K562 (cell line): Measurements from ENCODE around the gene ANKRD6. TPM values are rescaled to one million over a fixed set of nuclear protein-coding genes. Genes with fewer than 3 reads are reported as not detected.

Experiments
- CC2D1A ChIP-seq: fragments of 450-650 bp; IDR thresholded peaks from 2 replicates; pipeline ENCODE4 v1.6.1; 2017; ENCODE audit warnings: mild to moderate bottlenecking
- EWSR1 ChIP-seq: fragments of 450-650 bp; IDR thresholded peaks from 2 replicates; pipeline ENCODE4 v1.6.1; 2018; ENCODE audit warnings: borderline replicate concordance, mild to moderate bottlenecking, low read depth, moderate library complexity; ENCODE audit not compliant: partially characterized antibody
- MYBL2 ChIP-seq, 2 experiments: fragments of 450-650 bp in 1 of 2; sonication (generic) in 1 of 2; formaldehyde crosslinking in 1 of 2; IDR thresholded peaks; 2 replicates each; pipeline versions ENCODE4 v1.6.1 to v1.8.1; 2017 to 2022; ENCODE audit warnings: borderline replicate concordance in 1 of 2, inconsistent platforms in 1 of 2, low read depth in 1 of 2, mild to moderate bottlenecking in 1 of 2, missing genetic modification reagents in 1 of 2, moderate library complexity in 1 of 2
- POLR2H ChIP-seq: IDR thresholded peaks from 2 replicates; pipeline ENCODE4 v1.6.1; 2016; ENCODE audit warnings: missing genetic modification characterization, low read depth, mild to moderate bottlenecking, control low read depth, missing compliant biosample characterization, moderate library complexity
- ZNF197 ChIP-seq: fragments of 200-800 bp; sonication (Bioruptor generic); IDR thresholded peaks from 2 replicates; pipeline ENCODE4 v1.6.1; 2016; ENCODE audit warnings: low read depth, missing genetic modification characterization, missing compliant biosample characterization
- polyA plus RNA-seq, 8 experiments: library from polyadenylated mRNA; depleted of rRNA in 4 of 8; stranded (reverse) in 5 of 8; unstranded in 3 of 8; fragments of >200 nt; fragmentation: Nextera tagmentation in 2 of 8; fragmentation: Illumina TruSeq in 1 of 8; extraction: Ambion mirVana in 2 of 8; extraction: Trizol in 1 of 8; gene quantifications; 2 replicates each; pipeline versions ENCODE4 v1.2.1 to v1.2.3, GENCODE V29; 2011 to 2014; ENCODE audit warnings: inconsistent platforms in 1 of 8, missing spikeins in 1 of 8
- total RNA-seq, 7 experiments: library from RNA; depleted of rRNA in 6 of 7; stranded (reverse); fragments of >200 nt in 6 of 7; fragmentation: Illumina TruSeq in 2 of 7; extraction: Trizol in 2 of 7; gene quantifications; 2 replicates each; pipeline versions ENCODE4 v1.2.1 to v1.2.3, GENCODE V29; 2011 to 2021; ENCODE audit warnings: low replicate concordance in 1 of 7
- TF ChIP-seq, protein P1 (sequence below): fragments of 250-450 bp; sonication (Bioruptor Pico); IDR thresholded peaks from 2 replicates; pipeline ENCODE4 v1.4.0; 2020; ENCODE audit warnings: mild to moderate bottlenecking
- TF ChIP-seq, protein P2 (sequence below): fragments of 450-650 bp; formaldehyde crosslinking; IDR thresholded peaks from 2 replicates; pipeline ENCODE4 v1.4.0; 2022; ENCODE audit warnings: missing genetic modification characterization

The ANKRD6 gene
- total and polyA plus RNA-seq, 9 of the 15 experiments (the other 6 are each of a cell fraction or from before 2014, with no cell fraction given): 0.04 to 0.22 (median 0.08) TPM; not detected in 4

DNA sequence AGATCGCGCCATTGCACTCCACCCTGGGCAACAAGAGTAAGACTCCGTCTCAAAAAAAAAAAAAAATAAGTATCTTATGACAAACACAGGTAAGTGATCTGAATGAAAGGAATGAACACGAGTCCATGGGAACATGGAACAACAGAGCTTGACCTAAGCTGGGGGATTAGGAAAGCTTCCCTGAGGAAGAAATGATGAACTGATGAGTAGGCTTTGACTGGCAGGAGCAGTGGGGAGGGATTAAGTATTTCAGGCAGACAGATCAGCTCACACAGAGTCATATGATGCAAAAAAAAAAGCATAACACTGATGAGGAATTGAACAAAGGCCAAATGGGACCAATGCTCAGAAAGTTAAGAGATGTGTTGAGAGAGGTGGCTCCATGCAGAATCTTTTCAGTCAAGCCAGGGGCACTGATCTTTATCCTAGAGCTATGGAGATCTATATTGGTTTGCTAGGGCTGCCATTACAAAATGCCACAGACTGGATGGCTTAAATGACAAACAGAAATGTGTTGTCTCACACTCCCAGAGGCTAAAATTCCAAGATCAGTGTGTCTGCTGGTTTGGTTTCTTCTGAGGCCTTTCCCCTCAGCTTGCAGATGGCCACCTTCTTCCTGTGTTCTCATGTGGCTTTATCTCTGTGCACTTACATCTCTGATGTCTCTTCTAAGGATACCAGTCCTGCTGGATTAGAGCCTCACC, 85.6 kb downstream of the ANKRD6 start (continued):
- TF ChIP-seq, protein P1, sequence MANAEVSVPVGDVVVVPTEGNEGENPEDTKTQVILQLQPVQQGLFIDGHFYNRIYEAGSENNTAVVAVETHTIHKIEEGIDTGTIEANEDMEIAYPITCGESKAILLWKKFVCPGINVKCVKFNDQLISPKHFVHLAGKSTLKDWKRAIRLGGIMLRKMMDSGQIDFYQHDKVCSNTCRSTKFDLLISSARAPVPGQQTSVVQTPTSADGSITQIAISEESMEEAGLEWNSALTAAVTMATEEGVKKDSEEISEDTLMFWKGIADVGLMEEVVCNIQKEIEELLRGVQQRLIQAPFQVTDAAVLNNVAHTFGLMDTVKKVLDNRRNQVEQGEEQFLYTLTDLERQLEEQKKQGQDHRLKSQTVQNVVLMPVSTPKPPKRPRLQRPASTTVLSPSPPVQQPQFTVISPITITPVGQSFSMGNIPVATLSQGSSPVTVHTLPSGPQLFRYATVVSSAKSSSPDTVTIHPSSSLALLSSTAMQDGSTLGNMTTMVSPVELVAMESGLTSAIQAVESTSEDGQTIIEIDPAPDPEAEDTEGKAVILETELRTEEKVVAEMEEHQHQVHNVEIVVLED (CRISPR knock-in tag): no peak
- no peak for TF ChIP-seq ZNF197 (CRISPR knock-in tag)
- TF ChIP-seq EWSR1: no peak
- TF ChIP-seq, protein P2, sequence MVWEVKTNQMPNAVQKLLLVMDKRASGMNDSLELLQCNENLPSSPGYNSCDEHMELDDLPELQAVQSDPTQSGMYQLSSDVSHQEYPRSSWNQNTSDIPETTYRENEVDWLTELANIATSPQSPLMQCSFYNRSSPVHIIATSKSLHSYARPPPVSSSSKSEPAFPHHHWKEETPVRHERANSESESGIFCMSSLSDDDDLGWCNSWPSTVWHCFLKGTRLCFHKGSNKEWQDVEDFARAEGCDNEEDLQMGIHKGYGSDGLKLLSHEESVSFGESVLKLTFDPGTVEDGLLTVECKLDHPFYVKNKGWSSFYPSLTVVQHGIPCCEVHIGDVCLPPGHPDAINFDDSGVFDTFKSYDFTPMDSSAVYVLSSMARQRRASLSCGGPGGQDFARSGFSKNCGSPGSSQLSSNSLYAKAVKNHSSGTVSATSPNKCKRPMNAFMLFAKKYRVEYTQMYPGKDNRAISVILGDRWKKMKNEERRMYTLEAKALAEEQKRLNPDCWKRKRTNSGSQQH (CRISPR knock-in tag): no peak
- TF ChIP-seq MYBL2 (IDR thresholded peaks at IDR 0.05; ENCODE audit: low read depth): no peak
- TF ChIP-seq MYBL2 (CRISPR knock-in tag; IDR thresholded peaks at IDR 0.05; ENCODE audit: borderline replicate concordance): no peak
- no peak for TF ChIP-seq CC2D1A
- TF ChIP-seq POLR2H (tag): no peak
